Naive B cell (primary cell): ENCODE data around the gene OR5C1. TPM values are rescaled to one million over a fixed set of nuclear protein-coding genes. Genes with fewer than 3 reads are reported as not detected.

Experiments
- ATAC-seq, 2 donors: fragments of 150-1000 bp; cut with Tn5 transposase; 2 replicates each; pipeline ENCODE4 v1.10.0; 2021; ENCODE audit warnings: low read depth in 2 of 2, mild to moderate bottlenecking in 2 of 2, moderate library complexity in 2 of 2
- DNase-seq: peaks from one replicate; pipeline ENCODE4 v3.0.0; 2022
- H3K27ac Mint-ChIP-seq, 6 donors: one replicate each; pipeline ENCODE4 v1.8.0; 2020 to 2022; ENCODE audit warnings: mild to moderate bottlenecking in 6 of 6, mixed read lengths in 6 of 6, moderate library complexity in 5 of 6, inconsistent platforms in 2 of 6
- H3K27me3 Mint-ChIP-seq, 3 donors: one replicate each; pipeline ENCODE4 v1.8.0; 2021 to 2022; ENCODE audit warnings: mixed read lengths in 3 of 3, mild to moderate bottlenecking in 1 of 3
- H3K36me3 Mint-ChIP-seq, 2 donors: one replicate each; pipeline ENCODE4 v1.8.0; 2020 to 2022; ENCODE audit warnings: mixed read lengths in 2 of 2, inconsistent platforms in 1 of 2, mild to moderate bottlenecking in 1 of 2
- H3K4me1 Mint-ChIP-seq, 3 donors: one replicate each; pipeline ENCODE4 v1.8.0; 2020 to 2022; ENCODE audit warnings: mixed read lengths in 3 of 3, inconsistent platforms in 1 of 3, mild to moderate bottlenecking in 1 of 3, moderate library complexity in 1 of 3
- H3K4me3 Mint-ChIP-seq, 8 donors: one replicate each; pipeline ENCODE4 v1.8.0; 2020 to 2022; ENCODE audit warnings: mild to moderate bottlenecking in 8 of 8, mixed read lengths in 8 of 8, moderate library complexity in 8 of 8, inconsistent platforms in 2 of 8
- H3K9me3 Mint-ChIP-seq, 7 donors: one replicate each; pipeline ENCODE4 v1.8.0; 2020 to 2022; ENCODE audit warnings: mixed read lengths in 7 of 7, mild to moderate bottlenecking in 5 of 7, inconsistent platforms in 2 of 7, moderate library complexity in 1 of 7
- polyA plus RNA-seq, 6 donors: library from polyadenylated mRNA; unstranded; fragments of 300-500 nt; fragmentation: Illumina TruSeq; gene quantifications; one replicate each; pipeline ENCODE4 v1.2.3, GENCODE V29; 2021; ENCODE audit warnings: low read depth in 6 of 6

The OR5C1 gene
- not detected for polyA plus RNA-seq

DNA sequence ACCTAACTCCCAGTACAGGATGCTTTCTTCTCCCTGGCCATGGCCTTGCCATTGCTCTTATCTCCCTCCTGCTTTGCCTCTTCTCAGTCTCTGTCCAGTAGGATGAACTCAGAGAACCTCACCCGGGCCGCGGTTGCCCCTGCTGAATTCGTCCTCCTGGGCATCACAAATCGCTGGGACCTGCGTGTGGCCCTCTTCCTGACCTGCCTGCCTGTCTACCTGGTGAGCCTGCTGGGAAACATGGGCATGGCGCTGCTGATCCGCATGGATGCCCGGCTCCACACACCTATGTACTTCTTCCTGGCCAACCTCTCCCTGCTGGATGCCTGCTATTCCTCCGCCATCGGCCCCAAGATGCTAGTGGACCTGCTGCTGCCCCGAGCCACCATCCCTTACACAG is at the start of gene OR5C1:
Gene OR5C1, plus strand, starts transcription at position 103 of the 400 bp plus-strand sequence. Its CDS starts 0 bp downstream, at position 103.
- Mint-ChIP-seq H3K27ac (peak within 1 kb of the TSS in 2 of 6 donors; percentile 4 to 60), H3K9me3 (no peaks in the 10 kb centered on the region), H3K4me3 (no peak within 1 kb of the TSS), H3K4me1 (no peaks in the 10 kb centered on the region), H3K27me3 (peaks cover 0 to 4% (median 0%) of the 10 kb centered on the region in 3 donors), H3K36me3 (peaks cover 0 to 3% of the 10 kb centered on the region in 2 donors)
- DNase-seq (no peak), ATAC-seq (no peak)

DNA sequence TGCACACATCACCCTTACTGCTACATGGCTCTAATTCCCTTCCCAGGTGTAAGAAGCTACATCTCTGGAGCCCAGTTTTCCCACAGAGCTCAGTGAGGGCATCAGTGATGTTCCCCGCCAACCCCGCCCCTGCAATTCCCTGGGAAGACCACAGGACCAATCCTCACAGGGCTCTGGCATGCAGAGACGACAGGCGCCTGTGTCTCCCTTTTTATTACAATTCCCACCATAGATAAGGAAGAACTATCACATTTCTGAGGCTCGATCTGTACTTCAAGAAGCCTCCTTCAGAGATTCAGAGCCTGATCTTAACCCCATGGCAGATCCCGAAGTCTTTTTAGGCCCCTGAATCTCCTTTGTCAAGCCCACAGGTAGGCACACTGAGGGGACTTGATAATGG is 46.7 kb upstream of the OR5C1 start, which contains the start of gene OR1L6:
Gene OR1L6, plus strand, starts transcription at position 301 of the 400 bp plus-strand sequence. CDS start 7,545 bp downstream, outside the sequence.
- H3K27me3 Mint-ChIP-seq: peaks cover 3 to 15% (median 4%) of the 10 kb centered on the region in 3 donors
- DNase-seq: no peak
- H3K36me3 Mint-ChIP-seq: peaks cover 0 to 8% of the 10 kb centered on the region in 2 donors
- H3K9me3 Mint-ChIP-seq: peaks cover 2 to 28% (median 9%) of the 10 kb centered on the region in 7 donors
- H3K4me1 Mint-ChIP-seq: no peaks in the 10 kb centered on the region
- H3K27ac Mint-ChIP-seq: no peak within 1 kb of the TSS
- no peak for ATAC-seq
- H3K4me3 Mint-ChIP-seq: no peak within 1 kb of the TSS

GRCh38 chr9:122754825-122755224 is 33.9 kb upstream of the OR5C1 start:
- Mint-ChIP-seq H3K27ac (no peak overlapping the region), H3K4me1 (no peaks in the 10 kb centered on the region)

GRCh38 chr9:122767817-122768216 is 20.9 kb upstream of the OR5C1 start:
- Mint-ChIP-seq H3K4me1 (no peaks in the 10 kb centered on the region), H3K27me3 (peaks cover 10 to 37% (median 24%) of the 10 kb centered on the region in 3 donors), H3K9me3 (peaks cover 20 to 59% (median 47%) of the 10 kb centered on the region in 7 donors), H3K4me3 (no peak overlapping the region), H3K36me3 (peaks cover 22 to 49% of the 10 kb centered on the region in 2 donors), H3K27ac (no peak overlapping the region)
- DNase-seq: no peak
- ATAC-seq: no peak

More at GRCh38 chr9:122754825-122755224, 33.9 kb upstream of the OR5C1 start:
- DNase-seq (no peak), ATAC-seq (no peak)
- Mint-ChIP-seq H3K36me3 (peaks cover 0 to 36% of the 10 kb centered on the region in 2 donors), H3K9me3 (peaks cover 10 to 43% (median 24%) of the 10 kb centered on the region in 7 donors), H3K27me3 (peaks cover 15 to 30% (median 30%) of the 10 kb centered on the region in 3 donors), H3K4me3 (no peak overlapping the region)

DNA sequence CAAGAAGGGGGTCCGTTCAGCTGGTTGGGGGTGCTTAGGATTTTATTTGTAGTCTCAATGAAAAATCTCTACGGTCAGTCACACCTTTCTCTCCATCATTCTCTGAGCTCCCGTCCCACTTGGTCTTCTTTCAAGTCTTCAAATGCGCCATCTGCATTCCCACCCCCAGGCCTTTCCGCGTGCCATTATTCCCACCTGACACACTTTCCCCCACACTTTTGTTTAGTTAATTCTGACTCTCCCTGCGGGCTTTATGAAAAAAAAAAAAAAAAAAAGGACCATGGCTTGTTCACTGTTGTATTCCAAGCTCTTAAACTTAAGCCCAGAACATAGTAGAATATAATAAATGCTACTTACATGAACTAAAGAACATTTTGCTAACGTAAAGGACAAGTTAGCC is 11.7 kb upstream of the OR5C1 start:
- DNase-seq (no peak), ATAC-seq (no peak)
- no peak overlapping the region for H3K4me3 Mint-ChIP-seq
- peaks cover 4 to 31% (median 17%) of the 10 kb centered on the region in 3 donors for H3K27me3 Mint-ChIP-seq
- H3K9me3 Mint-ChIP-seq: peaks cover 3 to 18% (median 13%) of the 10 kb centered on the region in 7 donors
- H3K36me3 Mint-ChIP-seq: peaks cover 0 to 18% of the 10 kb centered on the region in 2 donors
- no peak overlapping the region for H3K27ac Mint-ChIP-seq
- H3K4me1 Mint-ChIP-seq: no peaks in the 10 kb centered on the region

- no peaks in the 10 kb centered on the region for H3K4me1 Mint-ChIP-seq
- H3K9me3 Mint-ChIP-seq: peaks cover 0 to 8% (median 6%) of the 10 kb centered on the region in 7 donors
- peaks cover 0 to 8% of the 10 kb centered on the region in 2 donors for H3K36me3 Mint-ChIP-seq
- peaks cover 0 to 21% (median 10%) of the 10 kb centered on the region in 3 donors for H3K27me3 Mint-ChIP-seq
- no peak overlapping the region for H3K4me3 Mint-ChIP-seq
- DNase-seq (no peak), ATAC-seq (no peak)
- H3K27ac Mint-ChIP-seq: no peak overlapping the region
These were observed 10.7 kb upstream of the OR5C1 start for GRCh38 chr9:122777935-122778627.

- DNase-seq: no peak
- no peaks in the 10 kb centered on the region for H3K36me3 Mint-ChIP-seq
- H3K9me3 Mint-ChIP-seq: peaks cover 0 to 2% (median 0%) of the 10 kb centered on the region in 7 donors
- peak overlapping the region in 1 of 6 donors; percentile 48 for H3K27ac Mint-ChIP-seq
- no peak for ATAC-seq
- peaks cover 0 to 12% (median 10%) of the 10 kb centered on the region in 3 donors for H3K27me3 Mint-ChIP-seq
- H3K4me3 Mint-ChIP-seq: no peak overlapping the region
- H3K4me1 Mint-ChIP-seq: no peaks in the 10 kb centered on the region
These were observed 9.6 kb upstream of the OR5C1 start for GRCh38 chr9:122779181-122779580.

DNA sequence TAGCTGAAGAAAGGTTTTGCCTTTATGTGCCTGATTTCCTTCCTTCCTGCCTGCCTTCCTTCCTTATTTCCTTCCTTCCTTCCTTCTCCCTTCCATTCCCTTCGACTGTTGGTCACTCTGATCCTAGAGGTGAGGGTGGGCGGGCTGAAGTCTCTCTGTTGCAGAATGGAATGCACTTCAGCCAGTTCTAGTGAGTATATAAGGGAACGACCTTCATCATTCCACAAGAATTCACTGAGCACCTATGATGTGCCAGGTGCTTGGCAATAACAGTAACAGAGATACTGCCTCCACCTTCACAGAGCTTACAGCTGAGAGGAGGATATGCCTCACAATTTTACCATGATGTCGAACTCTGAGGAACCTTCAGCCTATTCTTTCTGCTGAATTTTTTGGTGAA is 8.7 kb upstream of the OR5C1 start:
- Mint-ChIP-seq H3K9me3 (peaks cover 0 to 2% (median 0%) of the 10 kb centered on the region in 7 donors), H3K4me3 (no peak overlapping the region), H3K27ac (no peak overlapping the region), H3K4me1 (no peaks in the 10 kb centered on the region), H3K36me3 (no peaks in the 10 kb centered on the region), H3K27me3 (peaks cover 0 to 12% (median 10%) of the 10 kb centered on the region in 3 donors)
- DNase-seq (no peak), ATAC-seq (no peak)

- H3K4me1 Mint-ChIP-seq: no peaks in the 10 kb centered on the region
- DNase-seq (no peak), ATAC-seq (no peak)
- H3K27ac Mint-ChIP-seq: no peak overlapping the region
- peaks cover 0 to 12% (median 10%) of the 10 kb centered on the region in 3 donors for H3K27me3 Mint-ChIP-seq
- peaks cover 0 to 2% (median 0%) of the 10 kb centered on the region in 7 donors for H3K9me3 Mint-ChIP-seq
- no peak overlapping the region for H3K4me3 Mint-ChIP-seq
- H3K36me3 Mint-ChIP-seq: no peaks in the 10 kb centered on the region
These were observed 7.1 kb upstream of the OR5C1 start for GRCh38 chr9:122781671-122782070.

- no peaks in the 10 kb centered on the region for H3K4me1 Mint-ChIP-seq
These were observed 3.5 kb upstream of the OR5C1 start for GRCh38 chr9:122785269-122785668.

DNA sequence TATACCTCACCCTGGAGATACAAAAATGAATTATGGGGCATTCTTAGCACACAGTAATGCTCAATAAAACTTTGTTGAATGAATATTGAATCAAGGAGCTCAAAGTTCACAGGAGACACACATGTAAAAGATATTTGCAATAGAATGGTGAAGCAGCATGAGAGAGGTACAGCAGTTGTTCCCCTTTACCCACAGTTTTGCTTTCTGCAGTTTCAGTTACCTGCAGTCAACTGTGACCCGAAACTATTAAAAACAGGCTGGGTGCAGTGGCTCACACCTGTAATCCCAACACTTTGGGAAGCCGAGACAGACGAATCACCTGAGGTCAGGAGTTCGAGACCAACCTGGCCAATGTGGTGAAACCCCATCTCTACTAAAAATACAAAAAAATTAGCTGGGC is 2.4 kb upstream of the OR5C1 start:
- no peak for DNase-seq
- Mint-ChIP-seq H3K27me3 (no peaks in the 10 kb centered on the region), H3K27ac (no peak overlapping the region), H3K4me3 (no peak overlapping the region), H3K9me3 (peaks cover 0 to 2% (median 0%) of the 10 kb centered on the region in 7 donors), H3K4me1 (no peaks in the 10 kb centered on the region), H3K36me3 (no peaks in the 10 kb centered on the region)
- ATAC-seq: no peak

More at GRCh38 chr9:122785269-122785668, 3.5 kb upstream of the OR5C1 start:
- no peak overlapping the region for H3K27ac Mint-ChIP-seq
- H3K4me3 Mint-ChIP-seq: no peak overlapping the region
- DNase-seq (no peak), ATAC-seq (no peak)
- no peaks in the 10 kb centered on the region for H3K27me3 Mint-ChIP-seq
- H3K9me3 Mint-ChIP-seq: peaks cover 0 to 2% (median 0%) of the 10 kb centered on the region in 7 donors
- H3K36me3 Mint-ChIP-seq: no peaks in the 10 kb centered on the region

DNA sequence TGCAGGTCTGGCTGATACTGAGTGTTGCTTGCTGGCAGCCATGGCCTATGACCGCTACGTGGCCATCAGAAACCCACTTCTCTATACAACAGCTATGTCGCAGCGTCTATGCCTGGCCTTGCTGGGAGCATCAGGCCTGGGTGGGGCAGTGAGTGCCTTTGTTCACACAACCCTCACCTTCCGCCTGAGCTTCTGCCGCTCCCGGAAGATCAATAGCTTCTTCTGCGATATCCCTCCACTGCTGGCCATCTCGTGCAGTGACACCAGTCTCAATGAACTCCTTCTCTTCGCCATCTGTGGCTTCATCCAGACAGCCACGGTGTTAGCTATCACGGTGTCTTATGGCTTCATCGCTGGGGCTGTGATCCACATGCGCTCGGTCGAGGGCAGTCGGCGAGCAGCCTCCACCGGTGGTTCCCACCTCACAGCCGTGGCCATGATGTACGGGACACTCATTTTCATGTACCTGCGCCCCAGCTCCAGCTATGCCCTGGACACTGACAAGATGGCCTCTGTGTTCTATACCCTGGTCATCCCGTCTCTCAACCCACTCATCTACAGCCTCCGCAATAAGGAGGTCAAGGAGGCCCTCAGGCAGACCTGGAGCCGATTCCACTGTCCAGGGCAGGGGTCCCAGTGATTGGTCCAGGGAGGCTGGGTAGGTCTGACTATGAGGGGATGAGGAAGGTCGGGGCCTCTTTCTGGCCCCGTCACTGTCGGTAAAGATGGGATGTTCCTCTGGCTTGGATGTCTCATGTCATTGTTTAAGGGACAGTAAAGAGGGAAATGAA is 718 bp downstream of the OR5C1 start:
- no peak for DNase-seq
- no peak for ATAC-seq
- Mint-ChIP-seq H3K9me3 (peaks cover 0 to 3% (median 0%) of the 10 kb centered on the region in 7 donors), H3K4me3 (no peak overlapping the region), H3K4me1 (no peaks in the 10 kb centered on the region), H3K27me3 (peaks cover 0 to 10% (median 0%) of the 10 kb centered on the region in 3 donors), H3K36me3 (peaks cover 0 to 8% of the 10 kb centered on the region in 2 donors), H3K27ac (peak overlapping the region in 1 of 6 donors; percentile 4)

DNA sequence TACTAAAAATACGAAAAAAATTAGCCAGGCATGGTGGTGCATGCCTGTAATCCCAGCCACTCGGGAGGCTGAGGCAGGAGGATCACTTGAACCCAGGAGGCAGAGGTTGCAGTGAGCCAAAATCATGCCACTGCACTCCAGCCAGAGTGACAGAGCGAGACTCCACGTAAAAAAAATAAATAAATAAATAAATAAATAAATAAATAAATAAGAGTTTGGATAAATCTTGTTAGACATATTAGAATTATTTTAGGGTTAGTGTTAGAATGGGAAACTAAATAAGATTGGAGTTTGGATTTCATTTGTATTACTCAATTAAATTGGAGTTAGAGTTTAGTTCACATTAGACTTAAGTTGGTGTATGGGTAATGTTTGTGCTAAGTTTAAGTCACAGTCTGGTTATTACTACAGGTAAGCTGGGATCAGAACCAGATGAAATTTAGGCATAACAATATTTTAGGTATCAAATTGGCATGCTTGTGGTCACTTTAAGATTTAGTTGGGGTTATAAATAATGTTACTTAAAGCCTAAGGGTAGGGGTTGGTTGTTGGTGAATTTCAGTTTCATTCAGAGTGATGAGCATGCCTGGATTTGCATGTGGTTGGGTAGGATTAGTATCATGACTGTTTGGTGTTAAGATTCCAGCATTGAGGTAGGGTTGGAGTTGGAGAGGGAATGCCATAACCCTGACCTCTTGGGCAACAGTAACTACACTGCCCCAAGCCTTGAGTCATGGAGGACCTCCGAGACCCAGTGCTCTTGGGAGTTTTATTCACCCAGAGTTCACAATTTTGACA is 3.3 kb downstream of the OR5C1 start:
- ATAC-seq (no peak), DNase-seq (no peak)
- Mint-ChIP-seq H3K4me3 (no peak overlapping the region), H3K4me1 (no peaks in the 10 kb centered on the region), H3K36me3 (peaks cover 0 to 8% of the 10 kb centered on the region in 2 donors), H3K9me3 (peaks cover 0 to 3% (median 0%) of the 10 kb centered on the region in 7 donors), H3K27me3 (peaks cover 0 to 11% (median 0%) of the 10 kb centered on the region in 3 donors), H3K27ac (no peak overlapping the region)
